ENCODE data around the gene CAD.

The CAD gene

GRCh38 chr2:27208486-27209050 is 8.6 kb upstream of the CAD start:
- DNase-seq = no peak
- TF ChIP-seq GATA1 (IDR thresholded peaks at IDR 0.05; ENCODE audit: low read depth, low read length) = no peak
- no peak for TF ChIP-seq POLR2A (IDR thresholded peaks at IDR 0.05; ENCODE audit: low read length)

GRCh38 chr2:27209621-27210401 is 7.4 kb upstream of the CAD start:
- TF ChIP-seq GATA1 (IDR thresholded peaks at IDR 0.05; ENCODE audit: low read depth, low read length) = no peak
- no peak for TF ChIP-seq POLR2A (IDR thresholded peaks at IDR 0.05; ENCODE audit: low read length)
- DNase-seq = peak; percentile 17 to 36

GRCh38 chr2:27211241-27211942 is 5.8 kb upstream of the CAD start:
- no peak for TF ChIP-seq POLR2A (IDR thresholded peaks at IDR 0.05; ENCODE audit: low read length)
- no peak for TF ChIP-seq GATA1 (IDR thresholded peaks at IDR 0.05; ENCODE audit: low read depth, low read length)
- peak in 1 of 2 experiments; percentile 38 for DNase-seq

- DNase-seq = peak; percentile 91 to 94
- TF ChIP-seq POLR2A (IDR thresholded peaks at IDR 0.05; ENCODE audit: low read length) = peak; percentile 94
- no peak for TF ChIP-seq GATA1 (IDR thresholded peaks at IDR 0.05; ENCODE audit: low read depth, low read length)
Measured at GRCh38 chr2:27211943-27212625, 5.1 kb upstream of the CAD start, which contains the start of the genes ATRAID and SLC5A6. ATRAID (plus strand) TSS chr2:27212041; CDS start chr2:27212369, 328 bp downstream. SLC5A6 (minus strand) TSS chr2:27212268; CDS start chr2:27207650, 4,618 bp downstream.

GRCh38 chr2:27212626-27213471 is 4.3 kb upstream of the CAD start:
- no peak for TF ChIP-seq POLR2A (IDR thresholded peaks at IDR 0.05; ENCODE audit: low read length)
- no peak for TF ChIP-seq GATA1 (IDR thresholded peaks at IDR 0.05; ENCODE audit: low read depth, low read length)

GRCh38 chr2:27214941-27215340 is 2.2 kb upstream of the CAD start:
- no peak for DNase-seq

More at GRCh38 chr2:27212626-27213471, 4.3 kb upstream of the CAD start:
- DNase-seq = peak; percentile 76 to 82

GRCh38 chr2:27216416-27217137 is 592 bp upstream of the CAD start:
- TF ChIP-seq POLR2A (IDR thresholded peaks at IDR 0.05; ENCODE audit: low read length) (no peak), GATA1 (IDR thresholded peaks at IDR 0.05; ENCODE audit: low read depth, low read length) (no peak)
- no peak for DNase-seq

More at GRCh38 chr2:27214941-27215340, 2.2 kb upstream of the CAD start:
- TF ChIP-seq POLR2A (IDR thresholded peaks at IDR 0.05; ENCODE audit: low read length) = no peak
- no peak for TF ChIP-seq GATA1 (IDR thresholded peaks at IDR 0.05; ENCODE audit: low read depth, low read length)

DNA sequence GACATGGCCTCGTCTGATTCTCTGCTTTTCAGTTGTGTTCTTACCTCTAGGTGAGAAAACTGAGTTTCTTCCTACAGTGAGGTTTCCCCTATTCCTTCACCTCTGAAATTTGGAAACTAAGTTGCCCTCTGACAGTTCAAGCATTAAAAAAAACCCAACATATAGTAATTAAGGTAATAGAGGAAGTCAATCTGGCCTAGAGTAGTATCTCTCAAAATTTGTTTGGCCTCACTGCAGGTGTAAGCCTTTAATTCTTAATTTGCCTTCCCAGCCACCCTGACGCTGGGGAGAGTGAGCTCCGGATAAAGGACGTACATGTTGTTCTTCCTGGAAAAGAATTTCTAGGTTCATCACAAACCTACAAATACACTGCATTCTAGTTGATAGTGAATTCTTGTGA is 1.4 kb downstream of the CAD start:
- DNase-seq = no peak
- no peak for TF ChIP-seq GATA1 (IDR thresholded peaks at IDR 0.05; ENCODE audit: low read depth, low read length)
- no peak for TF ChIP-seq POLR2A (IDR thresholded peaks at IDR 0.05; ENCODE audit: low read length)

DNA sequence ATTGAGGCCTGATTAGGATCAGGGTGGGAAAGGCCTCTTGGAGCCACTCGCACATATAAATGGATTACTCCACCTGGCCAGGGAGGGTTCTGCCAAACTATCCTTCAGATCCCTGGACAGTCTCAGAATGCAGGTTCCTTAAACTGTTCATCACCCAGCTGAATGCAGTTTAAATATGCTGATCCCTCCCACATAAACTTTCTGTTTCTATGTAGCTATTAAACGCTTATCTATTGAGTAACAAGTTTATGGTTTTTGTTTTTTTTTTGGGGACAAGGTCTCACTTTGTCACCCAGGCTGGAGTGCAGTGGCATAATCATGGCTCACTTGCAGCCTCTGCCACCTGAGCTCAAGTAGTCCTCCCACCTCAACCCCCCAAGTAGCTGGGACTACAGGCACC is 1.9 kb downstream of the CAD start:
- DNase-seq = peak in 1 of 2 experiments; percentile 18
- TF ChIP-seq POLR2A (IDR thresholded peaks at IDR 0.05; ENCODE audit: low read length) (no peak), GATA1 (IDR thresholded peaks at IDR 0.05; ENCODE audit: low read depth, low read length) (no peak)

- TF ChIP-seq POLR2A (IDR thresholded peaks at IDR 0.05; ENCODE audit: low read length) = no peak
- TF ChIP-seq GATA1 (IDR thresholded peaks at IDR 0.05; ENCODE audit: low read depth, low read length) = no peak
- DNase-seq = no peak
Measured at GRCh38 chr2:27220091-27220490, 2.9 kb downstream of the CAD start.

GRCh38 chr2:27221166-27221565 is 4.0 kb downstream of the CAD start:
- no peak for DNase-seq
- TF ChIP-seq POLR2A (IDR thresholded peaks at IDR 0.05; ENCODE audit: low read length) (no peak), GATA1 (IDR thresholded peaks at IDR 0.05; ENCODE audit: low read depth, low read length) (no peak)

DNA sequence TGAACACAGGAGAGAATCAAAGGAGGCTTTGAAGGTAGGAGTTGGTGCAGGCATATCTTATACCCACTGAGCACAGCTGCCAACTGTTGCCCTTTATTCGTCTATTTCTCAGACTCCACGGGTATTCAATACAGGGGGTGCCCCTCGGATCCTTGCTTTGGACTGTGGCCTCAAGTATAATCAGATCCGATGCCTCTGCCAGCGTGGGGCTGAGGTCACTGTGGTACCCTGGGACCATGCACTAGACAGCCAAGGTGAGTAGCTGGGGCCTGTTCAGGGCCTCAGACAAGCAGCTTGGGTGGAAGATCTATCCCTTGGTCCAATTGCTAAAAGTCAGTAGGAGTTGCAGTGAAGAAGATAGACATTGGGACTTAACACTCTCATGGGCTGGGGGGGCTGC is 5.2 kb downstream of the CAD start:
- no peak for DNase-seq
- TF ChIP-seq POLR2A (IDR thresholded peaks at IDR 0.05; ENCODE audit: low read length) (no peak), GATA1 (IDR thresholded peaks at IDR 0.05; ENCODE audit: low read depth, low read length) (no peak)

Data from erythroblast (primary cell).